ENCODE measurements around the gene ABI3BP.

DNA sequence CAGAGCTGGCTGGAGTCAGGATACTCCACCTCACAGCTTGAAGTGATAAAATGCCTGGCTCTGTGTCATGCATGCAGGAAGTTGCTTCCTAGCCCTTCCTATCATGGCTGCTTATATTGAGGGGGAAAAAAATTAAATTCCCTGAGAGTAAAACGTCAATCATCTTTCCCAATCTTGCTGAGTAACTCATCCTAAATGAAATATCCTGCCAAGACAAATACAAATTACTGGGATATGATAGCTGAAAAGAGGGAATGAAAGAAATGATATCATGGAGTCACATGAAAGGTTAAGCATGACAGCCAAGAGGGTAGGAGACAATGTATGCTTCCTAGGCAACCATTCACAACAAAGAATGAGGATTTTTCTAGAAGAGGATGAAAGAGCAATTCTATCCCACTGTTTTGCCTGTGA, 110.6 kb downstream of the ABI3BP start:
- TF ChIP-seq, protein P1, sequence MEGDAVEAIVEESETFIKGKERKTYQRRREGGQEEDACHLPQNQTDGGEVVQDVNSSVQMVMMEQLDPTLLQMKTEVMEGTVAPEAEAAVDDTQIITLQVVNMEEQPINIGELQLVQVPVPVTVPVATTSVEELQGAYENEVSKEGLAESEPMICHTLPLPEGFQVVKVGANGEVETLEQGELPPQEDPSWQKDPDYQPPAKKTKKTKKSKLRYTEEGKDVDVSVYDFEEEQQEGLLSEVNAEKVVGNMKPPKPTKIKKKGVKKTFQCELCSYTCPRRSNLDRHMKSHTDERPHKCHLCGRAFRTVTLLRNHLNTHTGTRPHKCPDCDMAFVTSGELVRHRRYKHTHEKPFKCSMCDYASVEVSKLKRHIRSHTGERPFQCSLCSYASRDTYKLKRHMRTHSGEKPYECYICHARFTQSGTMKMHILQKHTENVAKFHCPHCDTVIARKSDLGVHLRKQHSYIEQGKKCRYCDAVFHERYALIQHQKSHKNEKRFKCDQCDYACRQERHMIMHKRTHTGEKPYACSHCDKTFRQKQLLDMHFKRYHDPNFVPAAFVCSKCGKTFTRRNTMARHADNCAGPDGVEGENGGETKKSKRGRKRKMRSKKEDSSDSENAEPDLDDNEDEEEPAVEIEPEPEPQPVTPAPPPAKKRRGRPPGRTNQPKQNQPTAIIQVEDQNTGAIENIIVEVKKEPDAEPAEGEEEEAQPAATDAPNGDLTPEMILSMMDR (IDR thresholded peaks at IDR 0.05) = no peak
- no peak for TF ChIP-seq NFIC (IDR thresholded peaks at IDR 0.05; ENCODE audit: borderline replicate concordance)
- no peak for TF ChIP-seq RFX5 (IDR thresholded peaks at IDR 0.05; ENCODE audit: low read length)
- TF ChIP-seq, protein P2, sequence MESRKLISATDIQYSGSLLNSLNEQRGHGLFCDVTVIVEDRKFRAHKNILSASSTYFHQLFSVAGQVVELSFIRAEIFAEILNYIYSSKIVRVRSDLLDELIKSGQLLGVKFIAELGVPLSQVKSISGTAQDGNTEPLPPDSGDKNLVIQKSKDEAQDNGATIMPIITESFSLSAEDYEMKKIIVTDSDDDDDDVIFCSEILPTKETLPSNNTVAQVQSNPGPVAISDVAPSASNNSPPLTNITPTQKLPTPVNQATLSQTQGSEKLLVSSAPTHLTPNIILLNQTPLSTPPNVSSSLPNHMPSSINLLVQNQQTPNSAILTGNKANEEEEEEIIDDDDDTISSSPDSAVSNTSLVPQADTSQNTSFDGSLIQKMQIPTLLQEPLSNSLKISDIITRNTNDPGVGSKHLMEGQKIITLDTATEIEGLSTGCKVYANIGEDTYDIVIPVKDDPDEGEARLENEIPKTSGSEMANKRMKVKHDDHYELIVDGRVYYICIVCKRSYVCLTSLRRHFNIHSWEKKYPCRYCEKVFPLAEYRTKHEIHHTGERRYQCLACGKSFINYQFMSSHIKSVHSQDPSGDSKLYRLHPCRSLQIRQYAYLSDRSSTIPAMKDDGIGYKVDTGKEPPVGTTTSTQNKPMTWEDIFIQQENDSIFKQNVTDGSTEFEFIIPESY (IDR thresholded peaks at IDR 0.05; ENCODE audit: borderline replicate concordance, low read depth) = no peak
- no peak for TF ChIP-seq POLR2AphosphoS5 (IDR thresholded peaks at IDR 0.05; ENCODE audit: low read depth, low read length)
- TF ChIP-seq RAD21 (IDR thresholded peaks at IDR 0.05; ENCODE audit: low read length) = no peak
